Loucy (cell line): ENCODE data around the gene RPL19.

Experiments
- H2AFZ ChIP-seq: fragments of 200-600 bp; sonication (generic); 2 replicates; pipeline ENCODE4 v1.6.0; 2016; ENCODE audit warnings: antibody characterized with exemption, mild to moderate bottlenecking, low read length, moderate library complexity
- H3F3A ChIP-seq: fragments of 200-600 bp; 2 replicates; pipeline ENCODE4 v1.6.0; 2016; ENCODE audit warnings: antibody characterized with exemption, low read depth, mild to moderate bottlenecking
- H3K27me3 ChIP-seq: fragments of 200-600 bp; sonication (generic); 2 replicates; pipeline ENCODE4 v1.6.1; 2014; ENCODE audit warnings: low read length, mild to moderate bottlenecking; ENCODE audit not compliant: insufficient read depth, poor library complexity, severe bottlenecking
- H3K36me3 ChIP-seq: fragments of 200-600 bp; sonication (generic); 2 replicates; pipeline ENCODE4 v1.6.1; 2016; ENCODE audit warnings: low read length; ENCODE audit not compliant: insufficient read depth
- H3K4me1 ChIP-seq: fragments of 200-600 bp; sonication (generic); 2 replicates; pipeline ENCODE4 v1.5.1; 2014; ENCODE audit warnings: low read length, mild to moderate bottlenecking; ENCODE audit not compliant: insufficient read depth, poor library complexity, severe bottlenecking
- H3K4me2 ChIP-seq: fragments of 200-600 bp; sonication (generic); 2 replicates; pipeline ENCODE4 v1.6.0; 2014; ENCODE audit warnings: antibody characterized with exemption, low read length, low read depth, mild to moderate bottlenecking; ENCODE audit not compliant: poor library complexity, severe bottlenecking
- H3K4me3 ChIP-seq: fragments of 200-600 bp; sonication (generic); 2 replicates; pipeline ENCODE4 v1.5.1; 2014; ENCODE audit warnings: low read length, mild to moderate bottlenecking, mixed read lengths; ENCODE audit not compliant: poor library complexity, severe bottlenecking
- H3K79me2 ChIP-seq: fragments of 200-600 bp; sonication (generic); 2 replicates; pipeline ENCODE4 v1.6.1; 2014; ENCODE audit warnings: low read length; ENCODE audit not compliant: insufficient read depth
- H3K9ac ChIP-seq: fragments of 200-600 bp; sonication (generic); 2 replicates; pipeline ENCODE4 v1.6.0; 2014; ENCODE audit warnings: mild to moderate bottlenecking, low read depth, low read length, moderate library complexity; ENCODE audit not compliant: poor library complexity, severe bottlenecking
- H3K9me2 ChIP-seq: fragments of 200-600 bp; sonication (generic); replicated peaks from 2 replicates; pipeline ENCODE4 v1.6.1; 2016; ENCODE audit warnings: low read depth, low read length, mixed read lengths
- H3K9me3 ChIP-seq: fragments of 200-600 bp; sonication (generic); 2 replicates; pipeline ENCODE4 v1.6.1; 2014; ENCODE audit warnings: mild to moderate bottlenecking, antibody characterized with exemption, low read length, low read depth; ENCODE audit not compliant: insufficient read depth
- H4K20me1 ChIP-seq: fragments of 200-600 bp; sonication (generic); 2 replicates; pipeline ENCODE4 v1.6.0; 2014; ENCODE audit warnings: antibody characterized with exemption, low read length, mild to moderate bottlenecking; ENCODE audit not compliant: insufficient read depth, poor library complexity, severe bottlenecking
- EZH2phosphoT487 ChIP-seq: fragments of 200-600 bp; IDR thresholded peaks from 2 replicates; pipeline ENCODE4 v1.6.1; 2018; ENCODE audit warnings: antibody characterized with exemption, mild to moderate bottlenecking, moderate library complexity, borderline replicate concordance
- TF ChIP-seq, protein P1 (sequence below): fragments of 200-600 bp; sonication (generic); conservative IDR thresholded peaks from 2 replicates; pipeline ENCODE4 v1.5.1; 2014; ENCODE audit warnings: mild to moderate bottlenecking, antibody characterized with exemption, low read length

Gene RPL19

DNA sequence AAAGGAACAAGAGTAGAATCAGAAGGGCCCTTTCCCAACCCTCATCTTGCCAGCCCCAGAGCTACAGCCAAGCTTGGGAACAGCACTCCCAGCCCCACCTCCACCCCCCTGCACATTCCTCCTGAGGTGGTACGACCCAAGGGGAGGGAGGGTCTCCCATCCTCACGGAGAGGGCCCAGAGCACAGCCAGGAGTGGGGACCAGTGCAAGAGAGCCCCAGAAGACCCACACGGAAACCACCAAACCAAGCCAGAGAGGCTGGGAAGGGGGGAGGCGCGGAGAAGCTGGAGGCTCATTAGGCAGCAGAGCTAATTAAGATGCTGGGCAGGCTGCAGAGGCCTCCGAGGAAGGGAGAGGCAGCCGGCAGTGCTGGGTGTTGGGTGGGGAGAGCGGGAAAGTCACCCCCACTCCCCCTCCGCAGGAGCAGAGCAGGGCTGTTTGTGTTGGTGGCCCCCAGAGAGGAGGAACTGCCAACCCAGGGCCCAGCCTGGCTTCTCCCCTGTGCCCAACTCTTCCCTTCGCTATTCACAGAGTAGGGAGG lies 5.0 kb upstream of the RPL19 start:
- peaks cover 31% of the 10 kb centered on the region; the same call in 1 of the 2 replicates for H3K36me3 ChIP-seq
- peaks cover 49% of the 10 kb centered on the region for H3K4me1 ChIP-seq
- peak overlapping the region; percentile 95 for H3K4me3 ChIP-seq
- H3K9me2 ChIP-seq, result no peaks in the 10 kb centered on the region
- TF ChIP-seq EZH2phosphoT487, result no peak
- TF ChIP-seq, protein P1, sequence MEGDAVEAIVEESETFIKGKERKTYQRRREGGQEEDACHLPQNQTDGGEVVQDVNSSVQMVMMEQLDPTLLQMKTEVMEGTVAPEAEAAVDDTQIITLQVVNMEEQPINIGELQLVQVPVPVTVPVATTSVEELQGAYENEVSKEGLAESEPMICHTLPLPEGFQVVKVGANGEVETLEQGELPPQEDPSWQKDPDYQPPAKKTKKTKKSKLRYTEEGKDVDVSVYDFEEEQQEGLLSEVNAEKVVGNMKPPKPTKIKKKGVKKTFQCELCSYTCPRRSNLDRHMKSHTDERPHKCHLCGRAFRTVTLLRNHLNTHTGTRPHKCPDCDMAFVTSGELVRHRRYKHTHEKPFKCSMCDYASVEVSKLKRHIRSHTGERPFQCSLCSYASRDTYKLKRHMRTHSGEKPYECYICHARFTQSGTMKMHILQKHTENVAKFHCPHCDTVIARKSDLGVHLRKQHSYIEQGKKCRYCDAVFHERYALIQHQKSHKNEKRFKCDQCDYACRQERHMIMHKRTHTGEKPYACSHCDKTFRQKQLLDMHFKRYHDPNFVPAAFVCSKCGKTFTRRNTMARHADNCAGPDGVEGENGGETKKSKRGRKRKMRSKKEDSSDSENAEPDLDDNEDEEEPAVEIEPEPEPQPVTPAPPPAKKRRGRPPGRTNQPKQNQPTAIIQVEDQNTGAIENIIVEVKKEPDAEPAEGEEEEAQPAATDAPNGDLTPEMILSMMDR, result no peak
- H2AFZ ChIP-seq, result no peak overlapping the region
- H3K79me2 ChIP-seq, result peaks cover 54% of the 10 kb centered on the region
- H3K9ac ChIP-seq, result peak overlapping the region; percentile 96
- peak overlapping the region; percentile 97 for H3K4me2 ChIP-seq
- H4K20me1 ChIP-seq, result peaks cover 42% of the 10 kb centered on the region
- H3F3A ChIP-seq, result peaks cover 3% of the 10 kb centered on the region; the same call in 1 of the 2 replicates
- H3K9me3 ChIP-seq, result no peaks in the 10 kb centered on the region
- no peaks in the 10 kb centered on the region for H3K27me3 ChIP-seq

DNA sequence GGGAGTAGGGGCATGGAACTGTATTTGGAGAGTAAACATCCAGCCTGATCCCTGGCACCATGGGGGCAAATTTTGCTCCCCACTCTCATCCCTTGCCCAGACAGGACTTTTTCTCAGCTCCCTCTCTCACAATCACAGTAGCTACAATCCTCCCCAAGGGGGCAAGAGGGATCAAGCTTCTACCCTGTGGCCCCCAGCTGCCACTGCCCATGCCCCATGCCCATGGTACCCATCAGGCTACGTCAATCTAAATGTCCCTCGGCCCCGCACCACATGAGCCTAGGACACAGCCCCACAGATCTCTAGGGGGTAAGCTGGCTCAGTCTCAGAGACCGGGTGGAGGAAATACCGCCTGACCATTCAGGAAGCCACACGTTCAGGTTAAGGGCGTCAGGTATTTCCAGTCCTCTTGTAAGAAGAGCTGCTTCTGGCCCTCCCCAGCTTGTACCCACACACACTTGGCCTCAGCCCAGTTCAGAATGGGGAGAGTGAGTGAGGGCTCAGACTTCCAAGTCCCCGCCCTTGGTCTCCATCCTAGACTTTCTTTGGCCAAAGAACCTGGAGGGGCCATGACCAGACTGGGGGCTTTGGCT lies 4.4 kb upstream of the RPL19 start:
- Histone ChIP-seq H3K9ac (peak overlapping the region; percentile 96), H3K36me3 (peaks cover 29% of the 10 kb centered on the region; the same call in 1 of the 2 replicates), H3K79me2 (peaks cover 60% of the 10 kb centered on the region), H2AFZ (no peak overlapping the region), H3K27me3 (peaks cover 3% of the 10 kb centered on the region), H3K4me1 (peaks cover 49% of the 10 kb centered on the region), H3F3A (peaks cover 3% of the 10 kb centered on the region; the same call in 1 of the 2 replicates), H4K20me1 (peaks cover 46% of the 10 kb centered on the region), H3K4me2 (peak overlapping the region; percentile 97), H3K4me3 (peak overlapping the region; percentile 95), H3K9me2 (no peaks in the 10 kb centered on the region), H3K9me3 (no peaks in the 10 kb centered on the region)
- TF ChIP-seq EZH2phosphoT487, result no peak
- TF ChIP-seq, protein P1, result no peak

DNA sequence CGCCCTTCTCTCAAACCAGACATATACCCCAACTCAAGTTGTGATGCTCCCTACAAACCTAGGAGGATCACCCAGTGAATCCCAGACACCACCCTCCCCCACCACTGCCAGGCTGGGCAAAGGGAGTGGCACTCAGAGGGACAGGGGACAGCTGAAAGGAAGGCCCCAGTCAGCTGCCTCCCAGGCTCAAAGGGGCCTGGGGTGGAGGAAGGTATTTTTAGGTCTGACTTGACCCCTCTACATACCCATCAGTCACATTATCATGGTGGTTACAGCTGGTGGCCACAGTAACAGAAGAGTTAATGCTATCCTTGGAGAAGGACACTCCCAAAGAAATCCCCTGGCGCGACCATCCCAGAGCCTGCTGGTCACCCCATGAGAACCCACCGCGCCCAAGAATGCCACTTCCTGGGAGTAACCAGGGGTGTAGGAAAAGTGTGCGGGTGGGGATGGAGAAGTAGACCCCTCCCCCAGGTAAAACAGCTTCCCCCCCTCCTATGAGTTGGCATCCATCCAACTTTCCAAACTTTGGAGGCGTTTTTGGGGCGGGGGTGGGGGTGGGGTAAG lies 3.8 kb upstream of the RPL19 start:
- Histone ChIP-seq H2AFZ (no peak overlapping the region), H3K79me2 (peaks cover 67% of the 10 kb centered on the region), H3K27me3 (peaks cover 4% of the 10 kb centered on the region), H3K4me2 (peak overlapping the region; percentile 97), H3F3A (peaks cover 3% of the 10 kb centered on the region; the same call in 1 of the 2 replicates), H4K20me1 (peaks cover 53% of the 10 kb centered on the region), H3K9ac (peak overlapping the region; percentile 96), H3K4me3 (peak overlapping the region; percentile 95), H3K4me1 (peaks cover 55% of the 10 kb centered on the region), H3K36me3 (peaks cover 24% of the 10 kb centered on the region; the same call in 1 of the 2 replicates), H3K9me2 (no peaks in the 10 kb centered on the region), H3K9me3 (no peaks in the 10 kb centered on the region)
- TF ChIP-seq, protein P1, result no peak
- no peak for TF ChIP-seq EZH2phosphoT487
